NT2/D1 (cell line): ENCODE data around the gene CYP21A2.
"Not testable (repeated sequence)": the region's sequence is repeated elsewhere in the genome, so short reads cannot be mapped to it uniquely, and the experiment has no call there.

Experiments used
- YY1 ChIP-seq: IDR thresholded peaks from 2 replicates; pipeline ENCODE4 v1.6.1; 2011; ENCODE audit not compliant: insufficient read length, insufficient read depth
- ZNF274 ChIP-seq: IDR thresholded peaks from 2 replicates; pipeline ENCODE4 v1.6.1; 2011; ENCODE audit warnings: mild to moderate bottlenecking, low read depth, low read length

GRCh38 chr6:32008616-32009015 lies 29.6 kb upstream of the CYP21A2 start:
- TF ChIP-seq YY1, ZNF274: not testable (repeated sequence)
